ENCODE measurements around the gene RSPH9.

The RSPH9 gene

DNA sequence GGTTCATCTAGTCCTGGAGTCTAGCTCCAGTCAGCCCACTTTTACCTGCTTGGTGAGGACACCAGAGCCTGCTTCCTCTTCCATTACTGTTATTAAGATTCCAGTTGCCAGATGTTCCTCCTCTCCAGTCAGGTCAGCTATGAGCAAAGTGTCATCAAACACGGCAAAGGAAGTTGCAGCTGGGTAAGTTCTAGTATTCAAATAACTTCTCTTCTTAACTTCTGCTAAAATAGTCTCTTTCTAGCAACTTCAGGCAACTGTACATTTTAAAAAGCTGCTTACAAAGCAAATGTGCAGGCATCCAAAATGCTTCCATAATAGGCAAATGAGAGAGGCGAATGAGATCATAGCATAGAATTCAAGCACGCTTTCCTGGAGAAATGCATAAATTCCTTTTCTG is 61.2 kb downstream of the RSPH9 start:
- Histone ChIP-seq H3K56ac (ENCODE audit: low read length) (no peak overlapping the region), H2BK120ac (ENCODE audit: low read depth, low read length) (no peak overlapping the region), H4K8ac (ENCODE audit: low read depth, low read length) (no peak overlapping the region), H3K36me3 (ENCODE audit: control insufficient read depth, insufficient read depth, low read length) (no peaks in the 10 kb centered on the region), H3K27me3 (ENCODE audit: insufficient read depth, low read length, poor library complexity) (no peaks in the 10 kb centered on the region), H3K79me1 (ENCODE audit: low read length) (no peaks in the 10 kb centered on the region), H3K9ac (ENCODE audit: low read length) (no peak overlapping the region), H3K18ac (ENCODE audit: low read length) (no peak overlapping the region), H2BK5ac (ENCODE audit: low read length) (no peak overlapping the region), H3K79me2 (ENCODE audit: control insufficient read depth, insufficient read depth, low read length) (no peaks in the 10 kb centered on the region), H3K4ac (ENCODE audit: low read depth, low read length) (no peak overlapping the region), H3K4me1 (ENCODE audit: control insufficient read depth, low read depth, low read length) (peaks cover 13% of the 10 kb centered on the region), H3K4me2 (ENCODE audit: low read length) (no peak overlapping the region), H2AK5ac (ENCODE audit: low read length) (no peak overlapping the region), H2BK15ac (replicated peaks; ENCODE audit: low read depth) (no peak overlapping the region), H4K5ac (ENCODE audit: low read length) (no peak overlapping the region), H3K4me3 (ENCODE audit: low read length) (no peak overlapping the region), H3K23ac (ENCODE audit: low read length) (no peak overlapping the region), H3K27ac (ENCODE audit: low read depth, low read length) (no peak overlapping the region)
- no CpG with 5 or more reads among the region's 3 CpGs for WGBS (ENCODE audit: extremely low coverage, insufficient coverage, low lambda C conversion rate)
- DNase-seq = no peak

DNA sequence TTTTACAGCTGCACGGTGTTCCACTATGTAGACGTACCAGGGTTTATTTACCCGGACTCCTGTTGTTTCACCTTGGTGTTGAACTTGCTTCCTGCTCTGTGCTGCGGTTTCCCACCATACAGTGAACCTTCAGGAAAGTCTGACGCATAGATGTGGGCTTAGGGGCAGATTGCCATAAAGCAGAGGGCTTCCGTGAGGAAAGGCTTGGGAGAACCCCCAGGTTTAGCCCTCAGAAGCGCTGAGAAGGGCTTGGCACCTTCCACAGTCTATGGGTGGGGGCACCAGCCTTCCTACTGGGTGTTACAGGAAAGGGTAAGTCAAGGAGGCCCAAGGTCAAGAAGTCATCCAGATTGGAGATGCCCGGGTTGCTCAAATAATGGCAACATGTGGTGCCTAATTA is 62.0 kb downstream of the RSPH9 start:
- no peak overlapping the region for H3K23ac ChIP-seq (ENCODE audit: low read length)
- no peaks in the 10 kb centered on the region for H3K79me2 ChIP-seq (ENCODE audit: control insufficient read depth, insufficient read depth, low read length)
- peaks cover 13% of the 10 kb centered on the region for H3K4me1 ChIP-seq (ENCODE audit: control insufficient read depth, low read depth, low read length)
- no peak overlapping the region for H2AK5ac ChIP-seq (ENCODE audit: low read length)
- H3K18ac ChIP-seq (ENCODE audit: low read length) = peak overlapping the region; percentile 8
- no peak overlapping the region for H3K27ac ChIP-seq (ENCODE audit: low read depth, low read length)
- H3K4me2 ChIP-seq (ENCODE audit: low read length) = no peak overlapping the region
- no peaks in the 10 kb centered on the region for H3K27me3 ChIP-seq (ENCODE audit: insufficient read depth, low read length, poor library complexity)
- H4K5ac ChIP-seq (ENCODE audit: low read length) = no peak overlapping the region
- no peak overlapping the region for H4K8ac ChIP-seq (ENCODE audit: low read depth, low read length)
- no CpG with 5 or more reads among the region's 8 CpGs for WGBS (ENCODE audit: extremely low coverage, insufficient coverage, low lambda C conversion rate)
- no peaks in the 10 kb centered on the region for H3K79me1 ChIP-seq (ENCODE audit: low read length)
- H2BK15ac ChIP-seq (replicated peaks; ENCODE audit: low read depth) = no peak overlapping the region
- no peak overlapping the region for H2BK120ac ChIP-seq (ENCODE audit: low read depth, low read length)
- no peak for DNase-seq
- H3K4me3 ChIP-seq (ENCODE audit: low read length) = no peak overlapping the region
- H3K4ac ChIP-seq (ENCODE audit: low read depth, low read length) = no peak overlapping the region
- no peaks in the 10 kb centered on the region for H3K36me3 ChIP-seq (ENCODE audit: control insufficient read depth, insufficient read depth, low read length)
- no peak overlapping the region for H2BK5ac ChIP-seq (ENCODE audit: low read length)
- peak overlapping the region; percentile 46 for H3K56ac ChIP-seq (ENCODE audit: low read length)
- H3K9ac ChIP-seq (ENCODE audit: low read length) = no peak overlapping the region

DNA sequence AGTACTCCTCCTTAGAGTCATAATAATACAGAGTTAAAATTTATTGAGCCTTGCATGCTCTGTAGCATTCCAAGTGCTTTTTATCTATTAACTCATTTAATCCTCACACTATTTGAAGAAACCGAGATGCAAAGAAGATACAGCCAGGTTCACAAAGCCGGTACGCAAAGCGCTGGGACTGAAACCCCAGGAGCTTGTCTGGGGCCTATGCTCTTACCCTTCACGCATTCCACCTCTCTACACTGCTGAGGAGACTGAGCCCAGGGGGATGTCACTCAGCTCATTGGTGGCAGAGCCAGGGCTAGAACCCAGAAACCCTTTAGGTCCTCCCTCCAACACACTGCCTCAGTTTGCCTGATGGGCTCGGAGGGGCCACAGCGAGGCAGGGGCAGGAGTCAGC is 62.4 kb downstream of the RSPH9 start:
- H3K4ac ChIP-seq (ENCODE audit: low read depth, low read length) = no peak overlapping the region
- no peak overlapping the region for H2AK5ac ChIP-seq (ENCODE audit: low read length)
- no peak overlapping the region for H3K4me2 ChIP-seq (ENCODE audit: low read length)
- no peak overlapping the region for H3K4me3 ChIP-seq (ENCODE audit: low read length)
- H3K18ac ChIP-seq (ENCODE audit: low read length) = no peak overlapping the region
- no peak overlapping the region for H3K23ac ChIP-seq (ENCODE audit: low read length)
- H3K79me1 ChIP-seq (ENCODE audit: low read length) = no peaks in the 10 kb centered on the region
- H3K79me2 ChIP-seq (ENCODE audit: control insufficient read depth, insufficient read depth, low read length) = no peaks in the 10 kb centered on the region
- no peak overlapping the region for H2BK15ac ChIP-seq (replicated peaks; ENCODE audit: low read depth)
- H4K8ac ChIP-seq (ENCODE audit: low read depth, low read length) = no peak overlapping the region
- H3K56ac ChIP-seq (ENCODE audit: low read length) = no peak overlapping the region
- H3K36me3 ChIP-seq (ENCODE audit: control insufficient read depth, insufficient read depth, low read length) = no peaks in the 10 kb centered on the region
- H2BK120ac ChIP-seq (ENCODE audit: low read depth, low read length) = no peak overlapping the region
- no peaks in the 10 kb centered on the region for H3K27me3 ChIP-seq (ENCODE audit: insufficient read depth, low read length, poor library complexity)
- H3K9ac ChIP-seq (ENCODE audit: low read length) = peak overlapping the region; percentile 5
- peak; percentile 60 for DNase-seq
- no peak overlapping the region for H2BK5ac ChIP-seq (ENCODE audit: low read length)
- H3K4me1 ChIP-seq (ENCODE audit: control insufficient read depth, low read depth, low read length) = peaks cover 11% of the 10 kb centered on the region
- no peak overlapping the region for H3K27ac ChIP-seq (ENCODE audit: low read depth, low read length)
- no peak overlapping the region for H4K5ac ChIP-seq (ENCODE audit: low read length)
- WGBS (ENCODE audit: extremely low coverage, insufficient coverage, low lambda C conversion rate) = no CpG with 5 or more reads among the region's 7 CpGs

- Histone ChIP-seq H3K79me1 (ENCODE audit: low read length) (no peaks in the 10 kb centered on the region), H3K18ac (ENCODE audit: low read length) (no peak overlapping the region), H2BK5ac (ENCODE audit: low read length) (no peak overlapping the region), H3K23ac (ENCODE audit: low read length) (no peak overlapping the region), H3K27me3 (ENCODE audit: insufficient read depth, low read length, poor library complexity) (no peaks in the 10 kb centered on the region), H3K79me2 (ENCODE audit: control insufficient read depth, insufficient read depth, low read length) (no peaks in the 10 kb centered on the region), H3K4me1 (ENCODE audit: control insufficient read depth, low read depth, low read length) (peaks cover 9% of the 10 kb centered on the region), H2BK120ac (ENCODE audit: low read depth, low read length) (no peak overlapping the region), H2AK5ac (ENCODE audit: low read length) (no peak overlapping the region), H3K4me2 (ENCODE audit: low read length) (no peak overlapping the region), H3K4me3 (ENCODE audit: low read length) (no peak overlapping the region), H3K4ac (ENCODE audit: low read depth, low read length) (no peak overlapping the region), H3K36me3 (ENCODE audit: control insufficient read depth, insufficient read depth, low read length) (no peaks in the 10 kb centered on the region), H3K9ac (ENCODE audit: low read length) (no peak overlapping the region), H4K5ac (ENCODE audit: low read length) (no peak overlapping the region), H2BK15ac (replicated peaks; ENCODE audit: low read depth) (no peak overlapping the region), H3K27ac (ENCODE audit: low read depth, low read length) (no peak overlapping the region), H3K56ac (ENCODE audit: low read length) (no peak overlapping the region), H4K8ac (ENCODE audit: low read depth, low read length) (no peak overlapping the region)
- WGBS (ENCODE audit: extremely low coverage, insufficient coverage, low lambda C conversion rate) = no CpG with 5 or more reads among the region's 1 CpG
- peak; percentile 90 for DNase-seq
These were observed 62.9 kb downstream of the RSPH9 start for GRCh38 chr6:43707767-43708166.

DNA sequence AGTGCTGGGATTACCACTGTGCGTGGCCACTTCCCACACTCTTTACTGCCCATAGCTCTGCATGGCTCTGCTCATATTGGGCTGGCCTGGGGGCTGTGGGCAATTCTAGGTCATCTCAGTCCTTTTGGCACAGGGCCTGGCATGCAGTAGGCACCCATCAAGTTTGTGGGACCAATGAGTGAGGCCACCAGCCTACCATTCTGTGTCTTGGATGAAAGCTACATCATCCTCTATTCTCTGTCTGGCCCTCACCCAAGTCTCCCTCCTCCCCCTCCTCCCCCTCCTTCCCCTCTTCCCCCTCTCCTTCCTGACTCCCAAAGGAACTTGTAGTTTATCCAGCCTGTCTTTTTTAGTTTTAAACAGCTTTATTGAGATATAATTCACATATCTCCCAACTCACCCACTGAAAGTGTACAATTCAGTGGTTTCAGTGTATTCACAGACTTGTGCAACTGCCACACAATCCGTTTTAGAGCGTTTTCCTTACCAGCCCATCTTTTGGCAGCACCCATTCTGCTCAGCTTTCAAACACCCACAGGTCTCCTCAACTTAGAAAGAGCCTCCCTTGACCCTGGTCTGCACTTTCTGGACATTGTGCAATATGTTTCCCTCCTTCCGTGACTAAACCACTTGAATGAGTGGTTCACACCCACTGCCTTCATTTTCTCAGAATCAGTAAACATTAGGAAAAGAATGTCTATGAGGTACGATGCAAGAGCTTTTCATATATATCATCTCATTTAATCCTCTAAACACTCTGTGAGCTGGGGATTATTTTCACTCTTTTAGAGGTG is 64.2 kb downstream of the RSPH9 start:
- H3K9ac ChIP-seq (ENCODE audit: low read length) = no peak overlapping the region
- H3K36me3 ChIP-seq (ENCODE audit: control insufficient read depth, insufficient read depth, low read length) = no peaks in the 10 kb centered on the region
- H2BK15ac ChIP-seq (replicated peaks; ENCODE audit: low read depth) = no peak overlapping the region
- no peak overlapping the region for H2BK120ac ChIP-seq (ENCODE audit: low read depth, low read length)
- no peaks in the 10 kb centered on the region for H3K27me3 ChIP-seq (ENCODE audit: insufficient read depth, low read length, poor library complexity)
- H2AK5ac ChIP-seq (ENCODE audit: low read length) = no peak overlapping the region
- no peaks in the 10 kb centered on the region for H3K79me1 ChIP-seq (ENCODE audit: low read length)
- H3K4me3 ChIP-seq (ENCODE audit: low read length) = no peak overlapping the region
- H3K56ac ChIP-seq (ENCODE audit: low read length) = no peak overlapping the region
- no peak overlapping the region for H3K18ac ChIP-seq (ENCODE audit: low read length)
- H3K4me2 ChIP-seq (ENCODE audit: low read length) = no peak overlapping the region
- H3K23ac ChIP-seq (ENCODE audit: low read length) = no peak overlapping the region
- H2BK5ac ChIP-seq (ENCODE audit: low read length) = no peak overlapping the region
- no peak overlapping the region for H4K8ac ChIP-seq (ENCODE audit: low read depth, low read length)
- H3K4ac ChIP-seq (ENCODE audit: low read depth, low read length) = no peak overlapping the region
- DNase-seq = no peak
- H3K79me2 ChIP-seq (ENCODE audit: control insufficient read depth, insufficient read depth, low read length) = no peaks in the 10 kb centered on the region
- WGBS (ENCODE audit: extremely low coverage, insufficient coverage, low lambda C conversion rate) = no CpG with 5 or more reads among the region's 5 CpGs
- H4K5ac ChIP-seq (ENCODE audit: low read length) = no peak overlapping the region
- no peak overlapping the region for H3K27ac ChIP-seq (ENCODE audit: low read depth, low read length)
- peaks cover 6% of the 10 kb centered on the region for H3K4me1 ChIP-seq (ENCODE audit: control insufficient read depth, low read depth, low read length)

Data from mesendoderm (in vitro differentiated cells).